ENCODE data around the gene SYPL2. TPM values are rescaled to one million over a fixed set of nuclear protein-coding genes. Genes with fewer than 3 reads are reported as not detected.

Gene SYPL2
- total RNA-seq, 1 donor from 2014 or later = not detected

GRCh38 chr1:109508873-109509175 lies 42.5 kb downstream of the SYPL2 start:
- intact Hi-C loops (cut with micrococcal nuclease) = loop anchor here (1.0 kb wide), 1 partner anchor 26 kb away; the partner anchor contains the start of gene ATXN7L2

DNA sequence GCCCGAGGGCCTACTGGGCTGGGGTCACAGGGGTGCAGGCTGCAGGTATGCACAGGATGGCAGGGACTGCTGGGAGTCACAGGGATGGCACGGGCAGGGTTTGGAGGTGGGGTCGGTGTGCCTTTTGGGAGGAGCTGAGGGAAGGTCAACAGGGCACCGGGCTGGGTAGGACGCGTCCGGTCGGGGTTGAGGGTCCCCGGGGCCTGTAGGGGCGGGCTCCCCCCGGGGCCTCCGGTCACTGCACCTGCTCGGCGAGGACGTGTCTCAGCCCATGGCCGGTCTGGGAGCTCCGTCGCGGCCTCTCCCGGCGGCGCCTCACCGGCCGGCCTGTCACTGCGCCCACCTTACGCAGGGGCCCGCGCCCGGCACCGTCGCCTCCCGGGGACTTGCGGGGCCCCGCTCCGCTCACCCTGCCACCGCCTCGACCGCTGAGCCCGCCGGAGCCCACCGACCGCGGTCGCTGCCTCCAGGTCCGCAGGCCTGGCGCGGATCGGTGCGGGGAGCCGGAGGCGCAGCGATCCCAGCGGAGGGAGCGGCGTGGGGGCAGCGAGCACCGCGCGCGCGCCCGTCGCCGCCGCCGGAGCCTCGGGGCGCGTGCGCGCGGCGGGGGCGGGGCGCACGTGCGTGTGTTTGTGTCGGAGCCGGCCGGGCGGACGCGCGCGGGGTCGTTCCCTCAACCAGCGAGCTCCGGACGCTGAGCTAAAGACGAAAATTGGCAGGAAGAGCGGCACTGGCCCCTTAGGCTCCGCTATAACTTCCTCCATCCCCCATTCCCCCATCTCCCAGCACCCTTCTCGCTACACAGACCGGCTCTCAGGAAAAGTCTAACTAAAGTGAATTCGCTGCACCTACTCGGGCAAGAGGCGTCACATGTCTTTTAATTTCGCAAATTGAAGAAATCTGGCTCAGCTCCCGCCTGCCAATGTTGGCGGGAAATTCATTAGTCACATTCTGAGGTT lies 43.1 kb downstream of the SYPL2 start, which contains the start of gene AMIGO1:
AMIGO1 (minus strand) TSS at position 552 of the 959 bp plus-strand sequence. CDS start 815 bp downstream, outside the sequence.
- intact Hi-C loops (cut with micrococcal nuclease) = loop anchor here (1.0 to 2.0 kb wide), 2 partner anchors 15 to 26 kb away; partner anchors contain the start of genes ATXN7L2 and CYB561D1

GRCh38 chr1:109513110-109513710 lies 46.9 kb downstream of the SYPL2 start:
- intact Hi-C loops (cut with micrococcal nuclease) = no loop called here

DNA sequence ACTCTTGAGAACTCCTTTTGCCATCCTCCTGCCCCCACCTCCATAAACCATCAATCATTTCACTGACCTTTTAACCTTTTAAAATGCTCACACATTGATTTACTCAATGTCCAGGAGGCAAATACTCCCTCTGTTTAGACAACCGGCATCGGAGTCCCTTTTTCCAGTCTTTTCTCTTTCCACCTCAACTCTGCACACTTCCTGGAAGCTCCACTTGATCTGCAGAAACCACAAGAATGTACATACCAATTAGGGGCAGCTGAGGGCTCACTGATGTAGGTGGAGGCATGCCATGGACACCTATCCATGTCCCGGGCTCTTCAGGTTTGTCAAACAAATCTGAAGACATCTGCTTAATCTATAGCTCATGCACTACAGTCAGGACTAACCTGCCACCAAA lies 48.5 kb downstream of the SYPL2 start:
- intact Hi-C loops (cut with micrococcal nuclease) = no loop called here

DNA sequence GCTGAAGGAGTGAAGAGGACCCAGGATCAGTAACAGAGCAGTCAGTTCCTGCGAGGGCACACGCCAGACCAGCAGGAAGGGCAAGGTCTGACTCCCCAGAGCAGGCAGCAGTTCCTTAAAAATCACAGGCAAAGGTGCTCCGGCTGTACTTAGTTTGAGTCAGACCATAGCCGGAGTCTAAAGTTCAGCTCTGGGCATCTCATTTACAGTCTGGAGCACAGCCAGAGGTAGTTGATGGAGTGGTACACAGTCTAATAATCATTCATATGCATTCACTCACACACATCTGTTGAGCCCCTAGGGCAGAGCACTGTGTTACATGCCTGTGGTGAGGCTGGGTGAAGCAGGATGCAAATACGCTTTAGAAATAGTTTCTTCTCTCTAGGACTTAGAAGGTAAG lies 50.5 kb downstream of the SYPL2 start:
- intact Hi-C loops (cut with micrococcal nuclease) = no loop called here

GRCh38 chr1:109517337-109517736 lies 51.0 kb downstream of the SYPL2 start:
- intact Hi-C loops (cut with micrococcal nuclease) = no loop called here

DNA sequence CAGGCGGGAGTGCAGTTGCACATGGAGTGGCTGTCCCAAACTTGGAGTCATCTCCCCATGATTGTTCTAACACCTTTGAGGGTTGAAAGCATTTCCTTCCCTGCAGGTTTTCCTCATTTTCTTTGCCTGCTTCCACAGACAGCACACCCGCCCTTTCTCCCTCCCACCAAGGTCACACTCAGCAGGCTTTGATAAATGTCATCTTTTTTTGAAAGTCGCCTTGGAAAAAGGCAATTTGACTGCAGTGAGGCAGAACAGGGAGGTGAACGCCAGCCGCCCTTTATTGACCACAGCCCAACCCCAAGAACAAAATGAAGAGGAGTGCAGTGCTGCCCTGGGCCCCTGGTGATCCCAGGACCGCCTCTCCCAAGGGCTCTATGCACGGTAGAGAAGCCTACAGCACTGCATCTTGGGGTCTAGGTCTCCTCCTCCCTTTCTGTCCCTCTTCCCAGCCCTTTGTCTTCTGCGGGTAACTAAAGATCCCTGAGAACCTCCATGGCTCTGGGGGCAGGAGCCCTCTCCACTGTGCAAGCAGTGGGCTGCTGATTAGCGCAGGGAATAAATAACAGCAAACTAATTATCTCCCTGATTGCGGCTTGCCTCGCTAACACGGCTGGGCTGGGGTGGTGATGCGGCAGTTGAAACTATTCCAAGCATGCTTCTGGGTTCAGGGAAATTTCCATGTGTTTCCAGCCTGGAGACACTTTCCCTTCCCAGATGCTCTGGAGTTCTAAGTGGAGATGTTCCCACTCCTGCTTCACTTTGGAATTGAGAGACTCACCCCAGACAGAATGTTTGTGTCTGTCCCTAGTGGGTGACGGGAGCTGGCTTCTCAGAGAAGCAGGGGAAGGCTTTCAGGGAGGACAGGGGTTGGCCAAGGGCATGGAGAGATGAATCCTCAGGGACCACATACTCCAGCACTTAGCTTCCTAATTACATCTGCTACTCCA lies 54.9 kb downstream of the SYPL2 start:
- intact Hi-C loops (cut with micrococcal nuclease) = no loop called here

GRCh38 chr1:109522026-109522425 lies 55.7 kb downstream of the SYPL2 start:
- intact Hi-C loops (cut with micrococcal nuclease) = no loop called here

- intact Hi-C loops (cut with micrococcal nuclease) = no loop called here
Measured at GRCh38 chr1:109523706-109524105, 57.4 kb downstream of the SYPL2 start.

GRCh38 chr1:109527098-109527811 lies 60.9 kb downstream of the SYPL2 start:
- intact Hi-C loops (cut with micrococcal nuclease) = no loop called here

DNA sequence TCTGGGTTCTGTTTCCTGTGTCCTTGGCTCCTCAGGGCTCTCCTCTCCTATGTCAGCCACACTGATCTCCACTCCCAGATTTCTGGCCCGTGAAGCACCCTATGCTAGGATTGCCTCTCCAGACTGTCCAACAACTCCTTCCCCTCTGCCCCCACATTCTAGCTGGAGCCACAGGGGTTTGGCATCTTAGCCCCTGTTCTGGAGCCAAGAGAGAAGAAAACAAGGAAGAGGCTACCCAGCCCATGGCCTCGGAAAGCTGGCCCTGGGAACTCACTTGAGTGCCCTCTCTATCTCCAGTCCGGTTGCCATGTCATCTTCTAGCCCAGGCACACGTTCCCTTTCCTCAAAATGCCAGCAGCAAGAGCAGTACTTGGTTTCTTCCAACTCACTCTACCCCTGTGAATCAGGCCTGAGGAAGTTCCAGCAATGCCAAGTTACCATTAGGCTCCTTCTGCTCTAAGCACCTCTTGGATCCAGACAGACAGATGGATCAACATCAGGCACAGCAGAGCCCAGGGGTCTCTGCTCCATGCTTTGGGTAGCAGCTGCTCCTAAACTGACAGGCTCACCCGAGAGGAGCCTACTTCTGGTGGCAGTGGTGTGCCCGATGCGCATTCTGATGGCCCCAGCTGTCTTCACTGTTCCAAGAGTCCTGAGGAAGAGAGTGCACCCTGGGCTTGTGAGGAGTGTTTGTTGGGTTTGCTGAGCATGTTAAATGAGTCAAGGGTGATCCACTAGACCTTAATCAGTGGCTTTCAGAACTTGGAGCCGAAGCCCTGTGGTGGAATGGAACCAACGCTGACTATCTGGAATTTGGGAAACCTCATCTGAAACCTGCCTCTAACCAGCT lies 61.7 kb downstream of the SYPL2 start:
- intact Hi-C loops (cut with micrococcal nuclease) = no loop called here

GRCh38 chr1:109528712-109529111 lies 62.4 kb downstream of the SYPL2 start:
- intact Hi-C loops (cut with micrococcal nuclease) = no loop called here

GRCh38 chr1:109529881-109530456 lies 63.6 kb downstream of the SYPL2 start:
- intact Hi-C loops (cut with micrococcal nuclease) = loop anchor here (5.0 kb wide), 2 partner anchors 318 to 418 kb away; partner anchors contain the start of genes ELAPOR1 and SARS1

GRCh38 chr1:109530457-109531087 lies 64.2 kb downstream of the SYPL2 start:
- intact Hi-C loops (cut with micrococcal nuclease) = loop anchor here (5.0 kb wide), 2 partner anchors 318 to 418 kb away; partner anchors contain the start of genes ELAPOR1 and SARS1

- intact Hi-C loops (cut with micrococcal nuclease) = loop anchor here (5.0 kb wide), 2 partner anchors 319 to 419 kb away; partner anchors contain the start of genes ELAPOR1 and SARS1
Measured at GRCh38 chr1:109531380-109531779, 65.0 kb downstream of the SYPL2 start.

Measured in T-helper 1 cell treated with Interleukin-12 subunit alpha and Interleukin-12 subunit beta and Interleukin-4 antibody, amounts not matched to agents 30 ng/mL and 1 ng/mL, for 36 hours (primary cell).